ENCODE results near the gene COQ5. TPM values are rescaled to one million over a fixed set of nuclear protein-coding genes. Genes with fewer than 3 reads are reported as not detected.
A peak's percentile ranks its signal among the peaks of the same experiment; 100 is the strongest.

The COQ5 gene
- total RNA-seq, 4 donors from 2014 or later, result 17.9 to 33.3 (median 32.8) TPM

GRCh38 chr12:120469450-120470149 is 59.4 kb downstream of the COQ5 start, which contains the start of gene SRSF9:
TSS of gene SRSF9 (minus strand) at chr12:120469748. CDS start at chr12:120469609, 139 bp downstream.
- peak within 1 kb of the TSS; percentile 80 to 88 (median 86) for H3K27ac ChIP-seq
- H3K9me3 ChIP-seq, result no peaks in the 10 kb centered on the region
- peak; percentile 93 to 95 for DNase-seq
- peak within 1 kb of the TSS; percentile 63 to 91 (median 87) for H3K4me3 ChIP-seq (replicated peaks in 1 of 3)
- intact Hi-C loops (cut with DNase I), result no loop called here
- no peaks in the 10 kb centered on the region for H3K27me3 ChIP-seq
- 0% methylated on average over 4 to 13 of the region's 88 CpGs for WGBS, 2 donors
- peaks cover 11 to 16% of the 10 kb centered on the region in 2 donors for H3K4me1 ChIP-seq
- peaks cover 8 to 9% of the 10 kb centered on the region in 2 donors for H3K36me3 ChIP-seq
- TF ChIP-seq CTCF (IDR thresholded peaks at IDR 0.05) (peak; percentile 62 to 95 (median 85)), POLR2A (IDR thresholded peaks at IDR 0.05) (peak in 1 of 2 donors; percentile 78)

DNA sequence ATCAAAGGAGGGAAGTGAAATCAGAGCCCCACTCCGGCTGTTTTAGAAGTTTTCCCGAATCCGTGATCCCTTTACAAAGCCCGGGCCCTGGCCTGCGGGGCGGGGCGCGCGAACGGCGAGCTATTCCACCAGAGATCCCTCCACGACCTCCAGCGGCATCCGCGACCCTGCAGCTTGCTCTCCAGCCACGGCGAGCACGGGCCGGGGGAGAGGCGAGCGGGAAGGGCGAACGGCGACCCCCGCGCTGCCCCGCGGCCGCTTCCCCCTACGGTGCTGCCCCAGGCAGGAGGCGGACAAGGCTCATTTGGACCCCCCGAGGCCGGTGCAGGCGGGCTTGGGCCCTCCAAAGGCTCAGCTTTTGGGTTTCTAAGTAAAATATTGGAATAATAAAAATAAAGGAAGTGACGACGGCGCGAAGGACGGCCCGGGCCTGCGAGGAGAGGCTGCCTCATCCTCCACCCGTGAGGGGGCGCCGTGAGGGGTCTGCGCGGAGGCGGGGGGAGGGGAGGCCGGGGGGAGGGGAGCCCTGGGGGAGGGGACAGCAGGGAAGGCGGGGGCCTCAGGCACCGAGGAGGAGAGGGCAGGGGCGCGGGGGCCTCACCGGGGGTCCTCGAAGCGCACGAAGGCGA is 60.0 kb downstream of the COQ5 start:
- no peaks in the 10 kb centered on the region for H3K9me3 ChIP-seq
- H3K27me3 ChIP-seq, result no peaks in the 10 kb centered on the region
- peaks cover 11 to 12% of the 10 kb centered on the region in 2 donors for H3K4me1 ChIP-seq
- TF ChIP-seq POLR2A (IDR thresholded peaks at IDR 0.05) (no peak), CTCF (IDR thresholded peaks at IDR 0.05) (no peak)
- intact Hi-C loops (cut with DNase I), result no loop called here
- peak overlapping the region; percentile 63 to 91 (median 87) for H3K4me3 ChIP-seq (replicated peaks in 1 of 3)
- DNase-seq, result peak; percentile 28 to 38
- WGBS, 2 donors, result 1 to 2% methylated on average over 18 to 34 of the region's 57 CpGs
- peak overlapping the region; percentile 80 to 88 (median 86) for H3K27ac ChIP-seq
- H3K36me3 ChIP-seq, result peaks cover 15% of the 10 kb centered on the region in 2 donors

- Histone ChIP-seq H3K4me1 (peaks cover 11 to 12% of the 10 kb centered on the region in 2 donors), H3K27ac (peak overlapping the region; percentile 80 to 88 (median 86)), H3K4me3 (replicated peaks in 1 of 3) (peak overlapping the region; percentile 6 to 91 (median 87)), H3K36me3 (peaks cover 20 to 21% of the 10 kb centered on the region in 2 donors), H3K9me3 (no peaks in the 10 kb centered on the region), H3K27me3 (no peaks in the 10 kb centered on the region)
- TF ChIP-seq CTCF (IDR thresholded peaks at IDR 0.05) (no peak), POLR2A (IDR thresholded peaks at IDR 0.05) (no peak)
- DNase-seq, result peak; percentile 41 to 50
- intact Hi-C loops (cut with DNase I), result no loop called here
- WGBS, 2 donors, result 2% methylated on average over 19 to 23 of the region's 23 CpGs
Measured at GRCh38 chr12:120468325-120468820, 60.6 kb downstream of the COQ5 start.

DNA sequence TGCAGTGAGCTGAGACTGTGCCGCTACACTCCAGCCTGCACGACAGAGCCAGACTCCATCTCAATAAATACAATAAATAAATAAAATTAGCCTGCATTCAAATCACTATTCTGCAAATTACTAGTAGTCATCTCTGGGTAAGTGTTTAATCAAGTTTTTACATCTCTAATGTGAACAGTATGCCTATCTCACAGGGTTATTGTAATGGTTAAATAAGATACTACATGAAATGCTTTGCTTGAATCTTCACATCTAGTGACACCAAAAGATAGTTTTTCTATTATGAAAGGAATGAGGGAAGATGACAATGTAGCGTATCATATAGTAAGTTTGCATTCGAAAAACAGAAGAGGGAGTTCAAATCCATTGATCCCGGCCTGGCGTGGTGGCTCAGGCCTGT is 61.5 kb downstream of the COQ5 start:
- Histone ChIP-seq H3K27me3 (no peaks in the 10 kb centered on the region), H3K9me3 (no peaks in the 10 kb centered on the region), H3K4me1 (peaks cover 11 to 12% of the 10 kb centered on the region in 2 donors), H3K36me3 (peaks cover 30% of the 10 kb centered on the region in 2 donors), H3K4me3 (replicated peaks in 1 of 3) (no peak overlapping the region), H3K27ac (no peak overlapping the region)
- WGBS, 2 donors, result 93 to 95% methylated on average over 6 of the region's 6 CpGs
- no peak for DNase-seq
- intact Hi-C loops (cut with DNase I), result no loop called here
- no peak for TF ChIP-seq CTCF (IDR thresholded peaks at IDR 0.05)
- no peak for TF ChIP-seq POLR2A (IDR thresholded peaks at IDR 0.05)
